Activated naive CD8-positive, alpha-beta T cell treated with anti-CD3 and anti-CD28 coated beads, Interleukin-2, amount 10 ng/mL, durations not matched to agents 7 days and 5 days (primary cell): Measurements from ENCODE around the gene TRIP12. TPM values are rescaled to one million over a fixed set of nuclear protein-coding genes. Genes with fewer than 3 reads are reported as not detected.

Experiments used
- ATAC-seq: fragments of 150-1000 bp; cut with Tn5 transposase; one replicate; pipeline ENCODE4 v1.10.0; 2021; ENCODE audit warnings: low read depth, moderate library complexity
- POLR2A ChIA-PET: fragments of 350-600 bp; sonication (Branson Sonifier 250); formaldehyde crosslinking; loops from one replicate; lab custom pipeline; 2021; ENCODE audit warnings: antibody characterized with exemption; lab: Charles Lee
- DNase-seq: peaks from one replicate; pipeline ENCODE4 v3.0.0; 2021
- H3K27ac Mint-ChIP-seq: one replicate; pipeline ENCODE4 v1.8.0; 2022; ENCODE audit warnings: mild to moderate bottlenecking, mixed read lengths
- H3K27me3 Mint-ChIP-seq: one replicate; pipeline ENCODE4 v1.8.0; 2022; ENCODE audit warnings: mild to moderate bottlenecking, moderate library complexity, mixed read lengths
- H3K36me3 Mint-ChIP-seq: one replicate; pipeline ENCODE4 v1.8.0; 2021; ENCODE audit warnings: mild to moderate bottlenecking, mixed read lengths
- H3K4me1 Mint-ChIP-seq: one replicate; pipeline ENCODE4 v1.8.0; 2021; ENCODE audit warnings: mixed read lengths
- H3K4me3 Mint-ChIP-seq: one replicate; pipeline ENCODE4 v1.8.0; 2022; ENCODE audit warnings: mild to moderate bottlenecking, moderate library complexity, mixed read lengths
- H3K9me3 Mint-ChIP-seq: one replicate; pipeline ENCODE4 v1.8.0; 2021; ENCODE audit warnings: mixed read lengths
- total RNA-seq, 2 experiments: library from RNA; stranded (reverse); gene quantifications; one replicate each; pipeline ENCODE4 v1.2.3, GENCODE V29; 2021

The TRIP12 gene
- total RNA-seq, 2 experiments from 2014 or later: 215 to 220 TPM

DNA sequence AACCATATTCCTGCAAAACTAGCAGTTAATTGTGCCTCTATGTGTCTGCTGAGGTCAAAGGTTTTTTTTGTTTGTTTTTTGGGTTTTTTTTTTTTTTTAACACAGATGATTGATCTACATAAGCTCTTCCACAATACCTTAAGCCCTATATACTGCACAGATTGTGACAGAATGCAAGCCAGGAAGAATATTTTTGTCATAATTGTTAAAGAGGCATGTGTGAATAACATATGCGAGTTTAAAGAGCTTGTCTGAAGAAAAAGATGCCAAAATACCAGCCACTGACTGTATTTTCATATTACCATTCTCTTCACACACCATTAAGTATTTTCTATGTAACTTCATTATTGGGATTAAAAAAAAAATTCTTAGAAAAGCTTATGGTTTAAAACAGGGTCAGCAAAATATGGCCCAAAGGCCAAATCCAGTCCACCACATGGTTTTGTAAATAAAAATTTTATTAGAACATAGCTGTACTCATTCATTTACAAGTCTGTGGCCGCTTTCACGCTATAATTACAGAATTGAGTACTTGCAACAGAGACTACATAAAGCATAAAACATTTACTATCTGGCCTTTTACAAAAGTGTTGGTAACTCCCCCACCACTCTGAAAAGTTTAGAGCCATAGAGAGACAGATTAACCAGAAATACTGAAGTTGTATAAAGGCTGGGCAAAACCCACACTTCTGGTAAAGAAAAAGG is 89.9 kb downstream of the TRIP12 start:
- ATAC-seq (no peak), DNase-seq (no peak)
- POLR2A ChIA-PET: interaction anchor here (1.1 kb wide), 1 partner anchor 89 kb away, joined by 3 read pairs; the partner anchor contains the start of gene TRIP12
- peaks cover 41% of the 10 kb centered on the region for H3K36me3 Mint-ChIP-seq
- peaks cover 32% of the 10 kb centered on the region for H3K4me1 Mint-ChIP-seq
- peak overlapping the region; percentile 23 for H3K27ac Mint-ChIP-seq
- H3K27me3 Mint-ChIP-seq: no peaks in the 10 kb centered on the region
- no peak overlapping the region for H3K4me3 Mint-ChIP-seq
- no peaks in the 10 kb centered on the region for H3K9me3 Mint-ChIP-seq

DNA sequence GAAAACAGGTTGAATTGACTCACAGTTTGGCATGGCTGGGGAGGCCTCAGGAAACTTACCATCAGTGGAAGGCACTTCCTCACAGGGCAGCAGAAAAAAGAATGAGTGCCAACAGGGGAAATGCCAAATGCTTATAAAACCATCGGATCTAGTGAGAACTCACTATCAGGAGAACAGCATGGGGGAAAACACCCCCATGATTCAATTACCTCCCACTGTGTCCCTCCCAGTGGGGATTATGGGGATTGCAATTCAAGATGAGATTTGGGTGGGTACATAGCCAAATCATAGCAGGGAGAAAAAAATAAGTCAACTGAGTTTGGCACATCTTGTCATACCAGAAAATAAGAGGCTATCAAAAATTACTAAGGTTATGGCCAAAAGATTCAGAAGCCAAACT is 96.3 kb downstream of the TRIP12 start:
- H3K9me3 Mint-ChIP-seq: peaks cover 6% of the 10 kb centered on the region
- no peak overlapping the region for H3K27ac Mint-ChIP-seq
- H3K36me3 Mint-ChIP-seq: peaks cover 52% of the 10 kb centered on the region

DNA sequence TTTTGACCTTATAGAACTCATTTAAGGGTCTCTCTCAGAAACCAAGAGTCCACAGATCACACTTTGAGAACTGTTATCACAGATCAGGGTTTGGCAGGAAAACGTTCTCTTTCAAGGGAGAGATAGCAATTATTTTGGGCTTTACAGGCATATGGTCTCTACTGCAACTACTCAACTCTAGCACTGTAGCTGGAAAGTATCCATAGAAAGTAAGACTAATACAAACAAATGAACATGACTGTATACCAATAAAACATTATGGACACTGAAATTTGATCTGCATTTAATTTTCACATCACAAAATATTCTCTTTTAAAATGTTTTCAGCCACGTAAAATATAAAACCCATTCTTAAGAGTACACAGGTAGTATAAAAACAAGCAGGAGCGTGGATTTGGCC is 100.5 kb downstream of the TRIP12 start:
- Mint-ChIP-seq H3K4me3 (no peak overlapping the region), H3K9me3 (peaks cover 6% of the 10 kb centered on the region), H3K4me1 (peaks cover 26% of the 10 kb centered on the region), H3K36me3 (peaks cover 52% of the 10 kb centered on the region), H3K27ac (no peak overlapping the region), H3K27me3 (no peaks in the 10 kb centered on the region)
- no peak for ATAC-seq
- POLR2A ChIA-PET: no interaction called here
- no peak for DNase-seq

More for the DNA sequence above, 96.3 kb downstream of the TRIP12 start:
- H3K4me3 Mint-ChIP-seq: no peak overlapping the region
- ATAC-seq: no peak
- H3K4me1 Mint-ChIP-seq: peaks cover 21% of the 10 kb centered on the region
- POLR2A ChIA-PET: no interaction called here
- no peaks in the 10 kb centered on the region for H3K27me3 Mint-ChIP-seq
- no peak for DNase-seq

DNA sequence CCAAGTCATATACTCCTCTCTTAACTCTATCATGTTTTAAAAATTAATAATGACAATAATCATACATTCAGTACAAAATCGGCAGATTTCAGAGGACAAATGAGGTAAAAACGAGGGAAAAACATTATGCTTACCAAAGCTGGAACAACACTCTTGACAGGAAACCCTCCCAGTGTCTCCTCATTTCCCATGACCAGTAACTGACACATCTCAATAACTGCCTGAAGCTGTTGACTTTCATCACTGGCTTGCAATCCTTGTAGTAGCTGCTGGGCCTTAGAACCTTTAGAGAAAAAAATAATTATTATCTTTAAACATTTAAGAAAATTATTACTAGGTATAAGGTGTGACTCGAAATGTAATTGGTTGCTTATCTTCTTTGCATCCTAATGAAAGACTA is 103.6 kb downstream of the TRIP12 start:
- ATAC-seq (no peak), DNase-seq (no peak)
- POLR2A ChIA-PET: no interaction called here
- Mint-ChIP-seq H3K9me3 (no peaks in the 10 kb centered on the region), H3K27me3 (no peaks in the 10 kb centered on the region), H3K36me3 (peaks cover 30% of the 10 kb centered on the region), H3K27ac (no peak overlapping the region), H3K4me1 (peaks cover 24% of the 10 kb centered on the region), H3K4me3 (no peak overlapping the region)

DNA sequence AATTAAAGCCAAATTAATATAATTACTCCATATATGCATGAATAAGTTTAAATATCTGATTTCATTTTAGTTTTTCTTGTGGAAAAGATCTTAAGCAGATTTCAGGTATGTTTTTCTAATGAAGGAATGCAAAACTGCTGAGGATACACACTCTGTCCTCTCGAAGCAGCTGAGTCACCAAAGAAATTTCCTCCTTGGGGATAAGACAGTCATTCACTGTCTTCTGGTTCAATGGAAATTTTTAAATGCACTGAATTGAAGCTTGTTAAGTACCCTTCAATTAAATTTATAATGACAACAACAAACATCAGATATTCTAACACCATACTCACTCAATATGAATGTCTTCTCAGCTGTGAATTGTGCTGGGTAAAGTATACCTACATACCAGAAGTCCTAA is 106.0 kb downstream of the TRIP12 start:
- H3K27me3 Mint-ChIP-seq: no peaks in the 10 kb centered on the region
- peaks cover 27% of the 10 kb centered on the region for H3K36me3 Mint-ChIP-seq
- H3K4me3 Mint-ChIP-seq: no peak overlapping the region
- H3K4me1 Mint-ChIP-seq: peaks cover 7% of the 10 kb centered on the region
- no peak overlapping the region for H3K27ac Mint-ChIP-seq
- ATAC-seq: no peak
- no peak for DNase-seq
- H3K9me3 Mint-ChIP-seq: no peaks in the 10 kb centered on the region
- POLR2A ChIA-PET: no interaction called here

DNA sequence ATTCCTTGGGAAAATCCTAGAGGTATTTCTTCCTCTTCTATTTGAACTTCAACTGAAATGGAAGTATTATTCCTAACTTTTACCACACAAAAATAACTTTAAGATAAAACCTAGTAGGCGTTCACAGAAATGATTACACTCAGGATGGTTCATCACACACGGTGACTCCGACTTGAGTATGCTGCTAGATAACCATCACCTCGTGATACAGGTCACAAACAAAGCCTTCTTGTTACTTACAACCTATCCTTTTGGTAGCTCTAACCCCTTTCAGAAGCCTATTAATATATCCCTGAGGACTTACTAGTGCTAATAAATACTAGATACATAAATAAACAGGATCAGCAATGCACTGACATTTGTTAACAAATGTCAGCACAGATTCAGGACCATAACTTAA is 106.5 kb downstream of the TRIP12 start:
- no peaks in the 10 kb centered on the region for H3K9me3 Mint-ChIP-seq
- DNase-seq (no peak), ATAC-seq (no peak)
- POLR2A ChIA-PET: interaction anchor here (1.1 kb wide), 1 partner anchor 106 kb away, joined by 3 read pairs; no protein-coding TSS in a partner anchor
- peaks cover 7% of the 10 kb centered on the region for H3K4me1 Mint-ChIP-seq
- peaks cover 25% of the 10 kb centered on the region for H3K36me3 Mint-ChIP-seq
- no peak overlapping the region for H3K4me3 Mint-ChIP-seq
- H3K27me3 Mint-ChIP-seq: no peaks in the 10 kb centered on the region
- no peak overlapping the region for H3K27ac Mint-ChIP-seq

DNA sequence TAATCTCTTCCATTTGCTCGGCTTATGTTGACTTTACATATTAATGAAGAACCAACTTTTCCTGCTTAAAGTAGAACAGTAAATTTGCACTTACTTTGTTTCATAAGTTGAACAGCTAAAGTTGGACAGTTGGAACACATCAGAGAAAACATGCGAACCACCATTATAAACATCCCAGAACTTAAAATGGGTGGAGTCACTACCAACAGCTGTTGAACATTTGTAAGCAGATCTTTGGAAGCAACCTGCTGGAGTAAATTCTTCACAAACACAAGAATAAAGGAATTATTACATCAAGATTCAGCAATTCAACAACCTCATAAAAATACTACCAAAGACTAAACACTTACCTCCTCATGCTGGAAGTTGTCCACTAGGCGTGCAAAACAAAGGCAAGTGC is 111.0 kb downstream of the TRIP12 start:
- H3K27me3 Mint-ChIP-seq: no peaks in the 10 kb centered on the region
- H3K27ac Mint-ChIP-seq: no peak overlapping the region
- H3K9me3 Mint-ChIP-seq: no peaks in the 10 kb centered on the region
- DNase-seq: no peak
- H3K36me3 Mint-ChIP-seq: peaks cover 22% of the 10 kb centered on the region
- POLR2A ChIA-PET: no interaction called here
- H3K4me3 Mint-ChIP-seq: no peak overlapping the region
- peaks cover 2% of the 10 kb centered on the region for H3K4me1 Mint-ChIP-seq
- ATAC-seq: no peak

DNA sequence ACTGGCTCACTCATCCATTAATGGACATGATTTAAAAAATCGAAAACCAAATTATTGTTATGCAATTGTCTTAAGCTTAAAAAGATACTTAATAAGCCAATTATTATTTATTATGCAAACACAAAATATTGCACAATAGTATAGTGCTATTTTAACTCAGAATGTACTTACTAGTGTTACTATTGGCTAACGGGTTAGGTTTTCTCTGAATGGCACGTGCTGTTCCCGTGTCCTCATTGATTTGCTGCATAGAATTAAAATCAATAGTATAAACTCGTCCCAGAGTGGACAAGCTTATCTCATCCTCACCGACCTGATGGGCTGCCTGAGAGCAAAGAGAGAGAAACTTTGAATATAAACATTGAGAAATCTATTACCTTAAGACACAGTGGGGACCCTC is 116.2 kb downstream of the TRIP12 start:
- H3K36me3 Mint-ChIP-seq: peaks cover 22% of the 10 kb centered on the region
- no peak for ATAC-seq

DNA sequence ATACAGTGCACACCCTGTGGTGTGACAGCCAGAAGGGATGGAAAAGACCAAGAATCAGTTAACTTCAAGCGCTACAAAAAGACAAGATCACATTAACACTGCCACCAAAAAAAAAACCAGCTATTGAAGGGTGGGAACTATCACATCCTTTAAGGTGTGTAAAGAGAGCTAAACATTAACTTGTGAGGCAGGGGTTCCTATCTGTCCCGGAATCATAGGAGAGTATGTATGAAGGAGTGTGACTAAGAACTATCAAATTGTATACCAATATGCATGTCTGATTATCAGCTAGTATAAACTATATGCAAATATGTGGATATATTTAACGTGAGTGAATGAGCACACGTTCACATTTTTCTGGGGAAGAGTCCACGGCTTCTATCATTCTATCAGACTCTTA is 119.0 kb downstream of the TRIP12 start:
- no peak overlapping the region for H3K27ac Mint-ChIP-seq
- no peaks in the 10 kb centered on the region for H3K9me3 Mint-ChIP-seq
- DNase-seq (no peak), ATAC-seq (no peak)
- H3K4me1 Mint-ChIP-seq: no peaks in the 10 kb centered on the region
- H3K4me3 Mint-ChIP-seq: no peak overlapping the region
- H3K36me3 Mint-ChIP-seq: peaks cover 24% of the 10 kb centered on the region
- H3K27me3 Mint-ChIP-seq: no peaks in the 10 kb centered on the region
- POLR2A ChIA-PET: interaction anchor here (0.5 kb wide), 1 partner anchor 812 kb away, joined by 3 read pairs; no protein-coding TSS in a partner anchor

More for the DNA sequence above, 116.2 kb downstream of the TRIP12 start:
- POLR2A ChIA-PET: interaction anchor here (1.2 kb wide), 1 partner anchor 116 kb away, joined by 4 read pairs; the partner anchor contains the start of gene TRIP12
- Mint-ChIP-seq H3K9me3 (no peaks in the 10 kb centered on the region), H3K4me3 (no peak overlapping the region), H3K27me3 (no peaks in the 10 kb centered on the region), H3K27ac (no peak overlapping the region), H3K4me1 (no peaks in the 10 kb centered on the region)
- DNase-seq: no peak

DNA sequence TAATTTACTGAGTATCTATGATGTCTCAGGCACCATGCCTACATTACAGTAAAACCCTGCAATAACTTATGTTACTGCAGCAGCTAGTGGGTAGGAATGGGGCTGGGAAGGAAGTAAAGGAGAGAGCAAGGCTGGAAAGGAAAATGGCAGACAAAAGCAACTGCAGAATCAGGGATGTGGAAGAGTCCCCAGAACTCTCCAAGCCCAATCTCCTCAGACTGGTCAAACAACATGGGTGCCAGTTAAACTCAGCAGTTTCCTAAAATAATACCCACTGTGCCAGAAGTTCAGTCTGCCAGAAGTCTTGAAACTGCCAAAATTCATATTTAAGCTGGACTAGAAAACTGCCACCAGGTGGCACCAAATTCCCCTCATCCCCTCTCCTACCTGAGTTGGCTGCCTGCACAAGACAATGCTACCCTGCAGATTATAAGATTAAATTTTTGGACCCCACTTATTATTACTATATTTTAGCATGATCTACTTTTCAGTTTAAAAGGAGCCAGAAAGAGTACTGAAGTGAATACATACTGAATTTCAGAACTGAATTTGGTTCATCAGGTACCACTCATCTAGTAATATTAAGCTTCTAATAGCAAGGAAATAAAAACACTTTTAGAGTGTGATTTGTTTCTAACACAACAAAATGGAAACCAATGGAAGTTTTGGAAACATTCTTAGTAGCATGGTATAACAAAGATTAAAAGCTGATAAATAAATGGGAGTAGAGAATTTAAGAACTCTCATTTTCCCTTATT is 120.6 kb downstream of the TRIP12 start:
- POLR2A ChIA-PET: interaction anchor here (0.9 kb wide), 1 partner anchor 121 kb away, joined by 3 read pairs; the partner anchor contains the start of gene FBXO36
- peak overlapping the region; percentile 22 for H3K27ac Mint-ChIP-seq

DNA sequence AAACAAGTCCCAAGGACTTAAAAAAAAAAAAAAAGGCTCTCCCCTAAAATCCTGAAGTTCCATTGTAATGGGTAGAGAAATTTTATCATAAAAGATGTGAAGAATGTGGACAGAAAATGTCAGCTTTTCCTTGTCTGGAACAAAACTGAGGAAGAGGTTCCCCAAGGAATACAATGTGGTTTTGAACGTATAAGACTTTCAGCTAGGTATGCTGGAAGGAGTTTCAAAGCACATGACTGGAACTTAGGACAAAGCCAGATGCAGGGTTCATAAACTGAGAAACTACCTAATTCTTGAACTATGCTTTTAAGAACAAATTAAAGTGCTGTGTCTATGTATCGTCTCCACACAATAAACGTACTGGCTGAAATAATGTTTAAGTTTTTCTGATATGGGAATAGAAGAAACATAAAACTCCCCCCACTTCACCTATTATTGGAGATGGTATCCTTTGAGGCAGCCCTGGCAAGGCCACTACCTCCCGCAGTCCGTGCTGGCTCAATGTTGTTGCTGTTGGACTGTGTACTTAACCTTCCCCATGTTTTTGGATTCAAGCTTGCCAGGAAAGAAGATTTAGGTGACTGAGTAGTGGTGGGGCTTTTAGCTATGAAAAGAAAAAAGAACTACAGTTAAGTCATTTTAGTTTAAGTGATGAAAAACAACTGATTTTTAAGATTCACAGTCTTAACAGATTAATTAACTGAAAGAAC is 123.2 kb downstream of the TRIP12 start:
- Mint-ChIP-seq H3K4me3 (no peak overlapping the region), H3K27ac (no peak overlapping the region), H3K9me3 (no peaks in the 10 kb centered on the region), H3K4me1 (no peaks in the 10 kb centered on the region), H3K27me3 (no peaks in the 10 kb centered on the region), H3K36me3 (peaks cover 17% of the 10 kb centered on the region)
- POLR2A ChIA-PET: no interaction called here
- DNase-seq: no peak
- ATAC-seq: no peak

More for the DNA sequence above, 120.6 kb downstream of the TRIP12 start:
- no peaks in the 10 kb centered on the region for H3K9me3 Mint-ChIP-seq
- H3K4me1 Mint-ChIP-seq: no peaks in the 10 kb centered on the region
- no peaks in the 10 kb centered on the region for H3K27me3 Mint-ChIP-seq
- peaks cover 19% of the 10 kb centered on the region for H3K36me3 Mint-ChIP-seq
- ATAC-seq: peak; percentile 76
- DNase-seq: peak; percentile 54
- H3K4me3 Mint-ChIP-seq: no peak overlapping the region

DNA sequence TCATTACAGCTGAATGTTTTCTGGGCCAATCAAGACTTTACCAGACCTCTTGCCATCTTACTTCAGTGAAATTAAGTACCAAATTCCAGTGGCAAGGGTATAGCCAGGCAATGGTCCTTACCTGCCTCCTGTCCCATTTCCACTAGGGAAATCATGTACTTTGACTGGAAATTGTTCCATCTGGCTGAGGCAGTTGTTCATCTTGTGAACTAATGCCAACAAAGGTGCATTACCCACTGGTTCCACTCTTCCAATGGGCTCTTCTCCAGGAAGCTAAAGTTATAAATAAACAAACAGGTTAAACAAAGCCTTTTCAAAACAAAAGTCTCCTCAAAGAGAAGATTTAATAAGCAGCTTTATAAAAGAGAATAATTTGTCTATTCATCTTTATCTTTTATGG is 126.8 kb downstream of the TRIP12 start:
- Mint-ChIP-seq H3K9me3 (no peaks in the 10 kb centered on the region), H3K27me3 (no peaks in the 10 kb centered on the region), H3K27ac (no peak overlapping the region), H3K4me3 (no peak overlapping the region), H3K36me3 (peaks cover 29% of the 10 kb centered on the region), H3K4me1 (peaks cover 7% of the 10 kb centered on the region)
- ATAC-seq (no peak), DNase-seq (no peak)
- POLR2A ChIA-PET: no interaction called here

DNA sequence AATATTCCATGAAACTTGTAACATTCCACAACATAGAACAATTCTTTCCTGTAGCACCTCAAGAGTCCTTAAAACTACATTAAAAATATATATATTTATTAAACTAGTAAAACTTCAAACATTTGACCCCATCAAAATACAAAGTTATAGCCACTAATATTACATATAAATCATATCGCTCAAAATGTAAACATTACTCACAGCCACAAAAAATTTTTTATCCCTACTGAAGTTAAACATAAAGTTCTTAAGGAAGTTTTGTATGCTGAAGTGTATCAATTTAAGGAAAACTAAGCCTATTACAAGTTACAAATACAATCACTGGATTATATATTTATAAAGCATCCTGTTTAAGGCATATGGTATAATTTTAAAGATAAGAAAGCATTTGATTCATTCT is 127.2 kb downstream of the TRIP12 start:
- POLR2A ChIA-PET: no interaction called here
- H3K4me3 Mint-ChIP-seq: no peak overlapping the region
- ATAC-seq (no peak), DNase-seq (no peak)
- H3K27ac Mint-ChIP-seq: no peak overlapping the region
- no peaks in the 10 kb centered on the region for H3K9me3 Mint-ChIP-seq
- H3K27me3 Mint-ChIP-seq: no peaks in the 10 kb centered on the region
- peaks cover 7% of the 10 kb centered on the region for H3K4me1 Mint-ChIP-seq
- peaks cover 31% of the 10 kb centered on the region for H3K36me3 Mint-ChIP-seq
